Measurements from ENCODE around the gene PLEKHM3. TPM values are rescaled to one million over a fixed set of nuclear protein-coding genes. Genes with fewer than 3 reads are reported as not detected.

PLEKHM3 gene
- total RNA-seq: 11.7 and 16.6 TPM in 2 replicates

GRCh38 chr2:208025037-208025813 lies at the start of gene PLEKHM3:
TSS of gene PLEKHM3 (minus strand) at chr2:208025527. CDS start at chr2:208001639, 23,888 bp downstream.

Other genes with a start within 250 kb of the PLEKHM3 start
- not detected in 2 replicates for gene CRYGD, start 99.0 kb upstream of the PLEKHM3 start, total RNA-seq
- not detected in 2 replicates for gene CRYGC, start 104.3 kb upstream of the PLEKHM3 start, total RNA-seq
- not detected in 2 replicates for gene CRYGB, start 120.6 kb upstream of the PLEKHM3 start, total RNA-seq
- gene CRYGA, start 138.1 kb upstream of the PLEKHM3 start, total RNA-seq: not detected in 2 replicates
- gene C2orf80, start 164.5 kb upstream of the PLEKHM3 start, total RNA-seq: not detected in 2 replicates
- 232 and 330 TPM in 2 replicates for gene IDH1, start 229.5 kb upstream of the PLEKHM3 start, total RNA-seq
- gene PIKFYVE, start 240.7 kb upstream of the PLEKHM3 start, total RNA-seq: 38.1 and 44.8 TPM in 2 replicates